Activated CD4-positive, alpha-beta T cell treated with anti-CD3 and anti-CD28 coated beads for 36 hours (primary cell): Measurements from ENCODE around the gene SORCS3. TPM values are rescaled to one million over a fixed set of nuclear protein-coding genes. Genes with fewer than 3 reads are reported as not detected.

Source experiments
- ATAC-seq: fragments of 200-7000 bp; cut with Tn5 transposase; one replicate; pipeline ENCODE4 v1.10.0; 2021; ENCODE audit warnings: mild to moderate bottlenecking, moderate library complexity
- CTCF ChIA-PET: fragments of 350-600 bp; sonication (Branson Sonifier 250); formaldehyde crosslinking; loops from one replicate; lab custom pipeline; 2021; ENCODE audit warnings: antibody characterized with exemption; lab: Charles Lee
- POLR2A ChIA-PET: fragments of 350-600 bp; sonication (Branson Sonifier 250); formaldehyde crosslinking; loops from one replicate; lab custom pipeline; 2021; ENCODE audit warnings: antibody characterized with exemption, inconsistent platforms; lab: Charles Lee
- DNase-seq: peaks from one replicate; pipeline ENCODE4 v3.0.0-alpha.2; 2020
- H3K27ac Mint-ChIP-seq: one replicate; pipeline ENCODE4 v1.8.0; 2021; ENCODE audit warnings: mixed read lengths
- H3K27me3 Mint-ChIP-seq: one replicate; pipeline ENCODE4 v1.8.0; 2021; ENCODE audit warnings: mixed read lengths
- H3K36me3 Mint-ChIP-seq: one replicate; pipeline ENCODE4 v1.8.0; 2021; ENCODE audit warnings: low read depth, mixed read lengths
- H3K4me1 Mint-ChIP-seq: one replicate; pipeline ENCODE4 v1.8.0; 2021; ENCODE audit warnings: mixed read lengths
- H3K4me3 Mint-ChIP-seq: one replicate; pipeline ENCODE4 v1.8.0; 2021; ENCODE audit warnings: mild to moderate bottlenecking, moderate library complexity, mixed read lengths
- H3K9me3 Mint-ChIP-seq: one replicate; pipeline ENCODE4 v1.8.0; 2021; ENCODE audit warnings: low read depth, mixed read lengths
- intact Hi-C, 2 experiments: fragments of 100-400 bp; cut with DNase I in 1 of 2; cut with micrococcal nuclease in 1 of 2; formaldehyde crosslinking; loops; one replicate each; pipeline versions ENCODE4 v1.14.2 to v1.15.1; 2022 to 2024; cut with DNase I, micrococcal nuclease
- total RNA-seq, 2 experiments: library from RNA; stranded (reverse); gene quantifications; one replicate each; pipeline ENCODE4 v1.2.3, GENCODE V29; 2021

The SORCS3 gene
- total RNA-seq, 2 experiments from 2014 or later = not detected

DNA sequence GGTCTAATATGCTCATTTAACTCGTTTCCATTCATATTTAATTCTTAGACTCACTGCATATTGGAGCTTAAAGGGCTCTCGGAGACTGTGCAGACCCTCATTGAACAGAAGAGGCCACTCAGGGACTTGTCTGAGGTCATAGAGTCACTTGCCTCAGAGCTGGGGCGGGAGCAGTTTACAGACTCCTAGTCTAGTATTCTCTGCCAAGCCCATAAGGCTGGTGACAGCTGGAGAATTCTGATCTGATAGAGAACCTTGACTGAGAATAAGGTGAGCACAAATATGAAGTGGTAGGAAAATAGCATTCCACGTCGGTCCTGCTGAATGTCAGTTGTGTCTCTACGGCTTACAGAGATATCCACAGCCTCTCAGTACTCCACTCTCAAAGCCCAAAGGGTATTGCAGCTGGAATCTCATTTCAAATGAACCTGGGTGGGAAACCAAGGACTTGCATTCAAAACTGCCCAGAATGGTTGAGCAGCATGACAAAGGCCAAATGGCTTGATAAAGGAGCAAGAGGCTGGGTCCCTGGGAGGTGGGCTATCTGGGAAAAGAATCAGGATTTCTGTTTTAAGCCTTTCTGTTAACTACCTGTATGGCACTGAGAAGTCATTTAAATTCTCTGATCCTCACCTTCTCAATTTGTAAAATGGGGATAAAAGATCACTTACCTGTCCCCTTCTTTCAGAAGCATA lies 283.2 kb downstream of the SORCS3 start:
- Mint-ChIP-seq H3K27me3 (no peaks in the 10 kb centered on the region), H3K4me3 (no peak overlapping the region), H3K36me3 (no peaks in the 10 kb centered on the region), H3K4me1 (no peaks in the 10 kb centered on the region), H3K27ac (no peak overlapping the region), H3K9me3 (no peaks in the 10 kb centered on the region)
- no peak for DNase-seq
- ATAC-seq = no peak
- POLR2A ChIA-PET = no interaction called here
- CTCF ChIA-PET = interaction anchor here (0.7 to 0.8 kb wide), 2 partner anchors 28 to 29 kb away, joined by 3 read pairs; no protein-coding TSS in a partner anchor
- intact Hi-C loops = loop anchor here in 1 of 2 experiments (2.0 to 10.0 kb wide), 3 partner anchors 281 to 519 kb away; no protein-coding TSS in a partner anchor

GRCh38 chr10:104925232-104925851 lies 284.3 kb downstream of the SORCS3 start:
- ATAC-seq (no peak), DNase-seq (peak; percentile 58)
- CTCF ChIA-PET = interaction anchor here (0.7 to 0.8 kb wide), 2 partner anchors 29 to 30 kb away, joined by 3 read pairs; no protein-coding TSS in a partner anchor
- no peak overlapping the region for H3K4me3 Mint-ChIP-seq
- H3K27ac Mint-ChIP-seq = no peak overlapping the region
- H3K36me3 Mint-ChIP-seq = no peaks in the 10 kb centered on the region
- no peaks in the 10 kb centered on the region for H3K4me1 Mint-ChIP-seq
- POLR2A ChIA-PET = interaction anchor here (0.6 kb wide), 1 partner anchor 245 kb away, joined by 4 read pairs; no protein-coding TSS in a partner anchor
- no peaks in the 10 kb centered on the region for H3K27me3 Mint-ChIP-seq
- intact Hi-C loops = loop anchor here (2.0 to 10.0 kb wide), 4 partner anchors 123 to 521 kb away; no protein-coding TSS in a partner anchor
- no peaks in the 10 kb centered on the region for H3K9me3 Mint-ChIP-seq

GRCh38 chr10:104928734-104929133 lies 287.6 kb downstream of the SORCS3 start:
- intact Hi-C loops = loop anchor here (5.0 to 10.0 kb wide), 2 partner anchors 126 to 524 kb away; no protein-coding TSS in a partner anchor
- no peaks in the 10 kb centered on the region for H3K27me3 Mint-ChIP-seq
- H3K4me1 Mint-ChIP-seq = peaks cover 14% of the 10 kb centered on the region
- POLR2A ChIA-PET = no interaction called here
- H3K9me3 Mint-ChIP-seq = no peaks in the 10 kb centered on the region
- no peak overlapping the region for H3K27ac Mint-ChIP-seq
- ATAC-seq = no peak
- H3K4me3 Mint-ChIP-seq = no peak overlapping the region
- CTCF ChIA-PET = interaction anchor here (1.0 kb wide), 1 partner anchor 17 kb away, joined by 4 read pairs; no protein-coding TSS in a partner anchor
- H3K36me3 Mint-ChIP-seq = no peaks in the 10 kb centered on the region
- DNase-seq = no peak

DNA sequence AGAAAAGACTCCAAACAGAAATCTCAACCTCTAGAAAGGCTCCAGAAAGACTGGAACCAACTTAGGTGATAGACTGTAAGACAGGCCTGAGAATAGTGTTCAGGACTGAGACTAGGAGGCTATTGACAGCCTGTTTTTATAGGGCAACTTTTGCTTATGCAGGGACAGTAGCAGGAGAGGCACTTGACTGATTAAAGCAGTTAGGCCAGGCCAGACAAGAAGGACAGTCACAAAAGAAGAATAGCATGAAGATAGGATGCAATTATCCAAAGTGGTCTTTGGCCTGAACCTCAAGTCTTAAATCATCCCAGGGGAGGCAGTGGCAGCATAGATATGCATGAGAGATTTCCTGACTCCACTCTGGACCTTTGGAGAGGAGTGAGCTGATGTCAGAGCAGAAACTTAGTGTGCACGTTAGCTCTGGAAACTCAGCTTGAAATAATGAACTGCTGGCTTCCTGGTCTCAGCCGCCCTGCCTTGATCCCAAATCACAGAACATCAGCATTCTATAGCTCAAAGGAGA lies 290.6 kb downstream of the SORCS3 start:
- DNase-seq = no peak
- CTCF ChIA-PET = no interaction called here
- Mint-ChIP-seq H3K4me3 (no peak overlapping the region), H3K4me1 (peaks cover 39% of the 10 kb centered on the region), H3K27me3 (no peaks in the 10 kb centered on the region), H3K27ac (no peak overlapping the region), H3K9me3 (no peaks in the 10 kb centered on the region), H3K36me3 (no peaks in the 10 kb centered on the region)
- no peak for ATAC-seq
- POLR2A ChIA-PET = no interaction called here
- intact Hi-C loops = no loop called here

GRCh38 chr10:104935656-104936055 lies 294.6 kb downstream of the SORCS3 start:
- peak; percentile 6 for DNase-seq
- no peaks in the 10 kb centered on the region for H3K27me3 Mint-ChIP-seq
- ChIA-PET CTCF (no interaction called here), POLR2A (no interaction called here)
- no peak overlapping the region for H3K4me3 Mint-ChIP-seq
- H3K9me3 Mint-ChIP-seq = no peaks in the 10 kb centered on the region
- H3K4me1 Mint-ChIP-seq = peaks cover 42% of the 10 kb centered on the region
- no peak for ATAC-seq
- no peak overlapping the region for H3K27ac Mint-ChIP-seq
- intact Hi-C loops = no loop called here
- H3K36me3 Mint-ChIP-seq = no peaks in the 10 kb centered on the region

DNA sequence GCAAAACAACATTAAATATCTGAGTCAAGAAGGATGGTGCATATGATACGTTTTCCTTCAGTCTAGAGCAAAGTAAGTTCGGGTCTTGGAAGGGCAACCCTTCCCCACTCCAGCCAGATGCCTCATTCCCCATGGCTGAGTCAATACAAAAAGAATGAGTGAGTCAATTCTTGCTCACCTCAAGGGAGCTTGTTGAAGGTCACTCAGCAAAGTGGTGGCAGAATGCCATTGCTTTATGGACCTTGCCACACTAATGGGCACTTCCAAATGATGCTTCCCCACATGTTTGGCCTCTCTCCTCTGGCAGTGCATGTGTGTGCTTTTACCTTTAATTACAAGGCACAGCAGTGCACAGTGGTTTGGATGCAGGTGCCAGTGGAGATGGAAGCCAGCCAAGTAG lies 296.5 kb downstream of the SORCS3 start:
- DNase-seq (no peak), ATAC-seq (peak; percentile 12)
- CTCF ChIA-PET = no interaction called here
- intact Hi-C loops = no loop called here
- no peak overlapping the region for H3K27ac Mint-ChIP-seq
- no peak overlapping the region for H3K4me3 Mint-ChIP-seq
- POLR2A ChIA-PET = no interaction called here
- peaks cover 32% of the 10 kb centered on the region for H3K4me1 Mint-ChIP-seq
- no peaks in the 10 kb centered on the region for H3K27me3 Mint-ChIP-seq
- no peaks in the 10 kb centered on the region for H3K36me3 Mint-ChIP-seq
- H3K9me3 Mint-ChIP-seq = no peaks in the 10 kb centered on the region

GRCh38 chr10:104938031-104938430 lies 296.9 kb downstream of the SORCS3 start:
- Mint-ChIP-seq H3K4me3 (no peak overlapping the region), H3K27ac (no peak overlapping the region), H3K27me3 (no peaks in the 10 kb centered on the region), H3K36me3 (no peaks in the 10 kb centered on the region), H3K4me1 (peaks cover 32% of the 10 kb centered on the region), H3K9me3 (no peaks in the 10 kb centered on the region)
- ChIA-PET CTCF (no interaction called here), POLR2A (no interaction called here)
- intact Hi-C loops = no loop called here
- ATAC-seq = no peak
- DNase-seq = no peak

GRCh38 chr10:104941662-104942061 lies 300.6 kb downstream of the SORCS3 start:
- ATAC-seq (no peak), DNase-seq (no peak)
- H3K4me1 Mint-ChIP-seq = peaks cover 5% of the 10 kb centered on the region
- no peak overlapping the region for H3K27ac Mint-ChIP-seq
- CTCF ChIA-PET = no interaction called here
- H3K9me3 Mint-ChIP-seq = no peaks in the 10 kb centered on the region
- no peak overlapping the region for H3K4me3 Mint-ChIP-seq
- POLR2A ChIA-PET = no interaction called here
- intact Hi-C loops = no loop called here
- no peaks in the 10 kb centered on the region for H3K27me3 Mint-ChIP-seq
- no peaks in the 10 kb centered on the region for H3K36me3 Mint-ChIP-seq

DNA sequence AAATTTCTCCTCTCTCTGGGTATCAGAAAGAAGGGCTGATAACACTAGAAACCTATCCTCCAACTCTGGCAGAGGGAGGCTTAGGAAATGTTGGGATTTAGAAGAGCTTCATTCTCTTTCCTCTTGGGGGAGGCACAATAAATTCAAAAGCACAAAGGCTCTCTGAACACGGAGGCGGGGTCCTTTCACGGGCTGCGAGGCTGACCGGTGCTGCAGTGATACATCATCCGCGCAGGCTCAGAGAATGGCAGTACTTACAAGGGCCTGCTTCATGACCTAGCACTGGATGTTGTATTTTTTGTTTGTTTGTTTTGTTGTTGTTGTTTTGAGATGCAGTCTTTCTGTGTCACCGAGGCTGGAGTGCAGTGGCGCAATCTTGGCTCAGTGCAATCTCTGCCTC lies 306.2 kb downstream of the SORCS3 start:
- DNase-seq (no peak), ATAC-seq (no peak)
- CTCF ChIA-PET = no interaction called here
- peaks cover 7% of the 10 kb centered on the region for H3K4me1 Mint-ChIP-seq
- intact Hi-C loops = no loop called here
- H3K4me3 Mint-ChIP-seq = no peak overlapping the region
- no peaks in the 10 kb centered on the region for H3K9me3 Mint-ChIP-seq
- no peaks in the 10 kb centered on the region for H3K27me3 Mint-ChIP-seq
- POLR2A ChIA-PET = no interaction called here
- H3K36me3 Mint-ChIP-seq = no peaks in the 10 kb centered on the region
- no peak overlapping the region for H3K27ac Mint-ChIP-seq

DNA sequence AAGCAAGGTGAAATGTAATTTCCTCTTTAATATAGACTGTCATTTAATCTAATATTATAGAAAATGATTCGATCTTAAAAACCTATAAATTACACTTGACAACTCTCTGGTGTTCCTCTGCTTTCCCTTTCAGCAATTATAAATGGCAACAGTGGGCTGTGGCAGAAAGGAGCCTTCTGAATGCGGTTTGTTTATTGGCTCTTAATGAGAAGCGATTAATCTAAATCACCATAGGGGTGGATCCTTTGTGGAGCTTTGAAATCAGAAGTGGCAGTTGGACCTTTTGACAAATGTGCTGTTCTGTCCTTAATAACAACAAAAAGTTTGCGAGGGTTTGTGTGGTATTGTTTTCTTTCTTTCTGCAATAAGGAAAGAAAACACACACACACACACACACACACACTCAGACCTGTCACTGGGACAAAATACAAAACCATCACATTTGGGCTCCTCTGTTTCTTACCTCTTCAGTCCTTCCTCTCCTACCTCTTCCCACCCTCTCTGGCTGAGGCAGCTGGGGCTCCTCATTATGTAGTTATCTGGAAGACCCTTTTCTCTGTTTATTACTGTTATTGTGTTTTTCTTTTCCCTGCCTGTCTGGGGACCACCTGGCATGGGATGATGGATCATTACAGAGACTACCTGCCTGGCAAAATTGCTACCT lies 316.2 kb downstream of the SORCS3 start:
- POLR2A ChIA-PET = no interaction called here
- no peak overlapping the region for H3K4me3 Mint-ChIP-seq
- intact Hi-C loops = no loop called here

GRCh38 chr10:104966563-104967297 lies 325.6 kb downstream of the SORCS3 start:
- Mint-ChIP-seq H3K36me3 (no peaks in the 10 kb centered on the region), H3K27me3 (peaks cover 1% of the 10 kb centered on the region), H3K9me3 (peaks cover 3% of the 10 kb centered on the region), H3K27ac (no peak overlapping the region), H3K4me3 (no peak overlapping the region), H3K4me1 (no peaks in the 10 kb centered on the region)
- CTCF ChIA-PET = no interaction called here
- POLR2A ChIA-PET = no interaction called here
- DNase-seq = no peak
- ATAC-seq = no peak
- intact Hi-C loops = no loop called here

More for the DNA sequence above, 316.2 kb downstream of the SORCS3 start:
- Mint-ChIP-seq H3K27me3 (no peaks in the 10 kb centered on the region), H3K27ac (no peak overlapping the region), H3K4me1 (no peaks in the 10 kb centered on the region), H3K36me3 (no peaks in the 10 kb centered on the region), H3K9me3 (no peaks in the 10 kb centered on the region)
- ATAC-seq = no peak
- CTCF ChIA-PET = no interaction called here
- no peak for DNase-seq
